Keratinocyte (primary cell): ENCODE data around the gene CFAP57.

Experiments
- EZH2 ChIP-seq: IDR thresholded peaks from one replicate; pipeline ENCODE4 v1.6.1; 2012; ENCODE audit warnings: inconsistent platforms, mild to moderate bottlenecking, low read length, moderate library complexity
- TF ChIP-seq, protein P1 (sequence below), 3 experiments: IDR thresholded peaks in 1 of 3; conservative IDR thresholded peaks in 1 of 3; optimal IDR thresholded peaks in 1 of 3; 2 replicates in 2 of 3; 3 replicates in 1 of 3; pipeline versions ENCODE3 to v1.5.1; 2011; ENCODE audit warnings: low read length in 3 of 3, mild to moderate bottlenecking in 3 of 3, moderate library complexity in 2 of 3, control low read depth in 1 of 3, inconsistent platforms in 1 of 3; ENCODE audit not compliant: insufficient read depth in 2 of 3; ENCODE audit errors: extremely low read depth in 1 of 3

- TF ChIP-seq, protein P1, sequence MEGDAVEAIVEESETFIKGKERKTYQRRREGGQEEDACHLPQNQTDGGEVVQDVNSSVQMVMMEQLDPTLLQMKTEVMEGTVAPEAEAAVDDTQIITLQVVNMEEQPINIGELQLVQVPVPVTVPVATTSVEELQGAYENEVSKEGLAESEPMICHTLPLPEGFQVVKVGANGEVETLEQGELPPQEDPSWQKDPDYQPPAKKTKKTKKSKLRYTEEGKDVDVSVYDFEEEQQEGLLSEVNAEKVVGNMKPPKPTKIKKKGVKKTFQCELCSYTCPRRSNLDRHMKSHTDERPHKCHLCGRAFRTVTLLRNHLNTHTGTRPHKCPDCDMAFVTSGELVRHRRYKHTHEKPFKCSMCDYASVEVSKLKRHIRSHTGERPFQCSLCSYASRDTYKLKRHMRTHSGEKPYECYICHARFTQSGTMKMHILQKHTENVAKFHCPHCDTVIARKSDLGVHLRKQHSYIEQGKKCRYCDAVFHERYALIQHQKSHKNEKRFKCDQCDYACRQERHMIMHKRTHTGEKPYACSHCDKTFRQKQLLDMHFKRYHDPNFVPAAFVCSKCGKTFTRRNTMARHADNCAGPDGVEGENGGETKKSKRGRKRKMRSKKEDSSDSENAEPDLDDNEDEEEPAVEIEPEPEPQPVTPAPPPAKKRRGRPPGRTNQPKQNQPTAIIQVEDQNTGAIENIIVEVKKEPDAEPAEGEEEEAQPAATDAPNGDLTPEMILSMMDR (optimal IDR thresholded peaks at IDR 0.05 in 1 of 3, IDR thresholded peaks at IDR 0.05 in 1 of 3, conservative IDR thresholded peaks at IDR 0.05 in 1 of 3; ENCODE audit: extremely low read depth in 1 of 3, insufficient read depth in 2 of 3, low read length in 3 of 3) = no peak
- TF ChIP-seq EZH2 = no peak
Observed at GRCh38 chr1:43197343-43198127, 25.4 kb downstream of the CFAP57 start.
